ENCODE measurements around the gene PRAME. TPM values are rescaled to one million over a fixed set of nuclear protein-coding genes. Genes with fewer than 3 reads are reported as not detected.

PRAME gene
- total RNA-seq, 4 donors from 2014 or later = not detected

DNA sequence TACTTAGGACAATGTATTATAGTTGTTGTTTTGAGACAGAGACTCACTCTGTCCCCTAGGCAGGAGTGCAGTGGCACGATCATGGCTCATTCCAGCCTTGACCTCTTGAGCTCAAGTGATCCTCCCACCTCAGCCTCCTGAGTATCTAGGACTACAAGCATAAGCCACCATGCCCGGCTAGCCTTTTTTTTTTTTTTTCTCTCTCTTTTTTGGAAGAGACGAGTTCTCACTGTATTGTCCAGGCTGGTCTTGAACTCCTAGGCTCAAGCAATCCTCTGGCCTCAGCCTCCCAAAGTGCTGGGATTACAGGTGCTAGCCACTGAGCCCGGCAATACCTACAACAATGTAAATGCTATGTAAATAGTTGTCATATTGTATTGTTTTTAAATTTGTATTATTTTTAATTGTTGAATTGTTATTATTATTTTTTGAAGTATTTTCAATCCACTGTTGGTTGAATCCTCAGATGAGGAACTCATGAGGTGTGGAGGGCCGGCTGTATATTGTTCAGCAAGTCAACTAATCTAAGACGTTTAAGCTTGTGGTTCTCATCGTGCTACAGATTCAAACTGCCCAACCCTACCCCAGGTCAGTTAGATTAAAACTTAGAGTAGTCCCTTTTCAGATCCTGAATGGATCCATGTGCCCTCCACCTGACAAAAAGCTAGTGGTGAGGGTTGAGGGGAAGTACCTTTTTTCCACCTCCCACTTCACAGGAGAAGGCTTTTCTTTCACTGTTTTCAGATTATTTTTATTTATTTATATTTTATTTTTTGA lies 27.1 kb downstream of the PRAME start:
- 79 to 84% methylated on average over 5 to 7 of the region's 7 CpGs for WGBS, 2 donors (ENCODE audit: low coverage in 1 of 2)
- TF ChIP-seq POLR2A (IDR thresholded peaks at IDR 0.05) (no peak), CTCF (IDR thresholded peaks at IDR 0.05) (no peak), POLR2AphosphoS5 (IDR thresholded peaks at IDR 0.05) (no peak), EP300 (IDR thresholded peaks at IDR 0.05) (no peak)
- no peak overlapping the region for H3K4me3 ChIP-seq
- H3K36me3 ChIP-seq = no peaks in the 10 kb centered on the region
- H3K4me1 ChIP-seq = no peaks in the 10 kb centered on the region
- H3K27me3 ChIP-seq = peaks cover 23% of the 10 kb centered on the region
- no peaks in the 10 kb centered on the region for H3K9me3 ChIP-seq
- no peak for ATAC-seq
- H3K27ac ChIP-seq = no peak overlapping the region

GRCh38 chr22:22528780-22529179 lies 30.3 kb downstream of the PRAME start:
- Histone ChIP-seq H3K9me3 (no peaks in the 10 kb centered on the region), H3K27ac (no peak overlapping the region), H3K27me3 (peaks cover 12% of the 10 kb centered on the region), H3K4me3 (no peak overlapping the region), H3K36me3 (no peaks in the 10 kb centered on the region), H3K4me1 (no peaks in the 10 kb centered on the region)
- no CpG with 5 or more reads among the region's 2 CpGs for WGBS, 2 donors (ENCODE audit: low coverage in 1 of 2)
- TF ChIP-seq POLR2A (IDR thresholded peaks at IDR 0.05) = no peak
- TF ChIP-seq EP300 (IDR thresholded peaks at IDR 0.05) = no peak
- no peak for TF ChIP-seq CTCF (IDR thresholded peaks at IDR 0.05)
- TF ChIP-seq POLR2AphosphoS5 (IDR thresholded peaks at IDR 0.05) = no peak
- ATAC-seq = no peak

DNA sequence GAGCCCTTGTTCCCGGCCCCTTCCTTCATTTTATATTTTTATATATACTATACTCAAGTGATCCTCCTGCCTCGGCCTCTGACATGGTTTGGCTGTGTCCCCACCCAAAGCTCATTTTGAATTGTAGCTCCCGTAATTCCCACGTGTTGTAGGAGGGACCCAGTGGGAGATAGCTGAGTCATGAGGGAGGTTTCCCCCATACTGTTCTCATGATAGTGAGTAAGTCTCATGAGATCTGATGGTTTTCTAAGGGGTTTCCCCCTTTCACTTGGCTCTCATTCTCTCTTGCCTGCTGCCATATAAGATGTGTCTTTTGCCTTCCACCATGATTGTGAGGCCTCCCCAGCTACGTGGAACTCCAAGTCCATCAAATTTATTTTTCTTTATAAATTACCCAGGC lies 31.8 kb downstream of the PRAME start:
- Histone ChIP-seq H3K4me3 (no peak overlapping the region), H3K27me3 (peaks cover 19% of the 10 kb centered on the region), H3K36me3 (no peaks in the 10 kb centered on the region), H3K4me1 (no peaks in the 10 kb centered on the region), H3K9me3 (no peaks in the 10 kb centered on the region), H3K27ac (no peak overlapping the region)
- WGBS, 2 donors (ENCODE audit: low coverage in 1 of 2) = 67 to 78% methylated on average over 1 to 5 of the region's 5 CpGs
- no peak for TF ChIP-seq POLR2AphosphoS5 (IDR thresholded peaks at IDR 0.05)
- no peak for TF ChIP-seq POLR2A (IDR thresholded peaks at IDR 0.05)
- no peak for TF ChIP-seq EP300 (IDR thresholded peaks at IDR 0.05)
- no peak for TF ChIP-seq CTCF (IDR thresholded peaks at IDR 0.05)
- no peak for ATAC-seq

- H3K27ac ChIP-seq = no peak overlapping the region
- WGBS, 2 donors (ENCODE audit: low coverage in 1 of 2) = 57 to 79% methylated on average over 3 of the region's 4 CpGs
- H3K4me1 ChIP-seq = no peaks in the 10 kb centered on the region
- no peaks in the 10 kb centered on the region for H3K9me3 ChIP-seq
- no peak for ATAC-seq
- no peaks in the 10 kb centered on the region for H3K36me3 ChIP-seq
- H3K27me3 ChIP-seq = peaks cover 19% of the 10 kb centered on the region
- TF ChIP-seq POLR2A (IDR thresholded peaks at IDR 0.05) (no peak), EP300 (IDR thresholded peaks at IDR 0.05) (no peak), CTCF (IDR thresholded peaks at IDR 0.05) (no peak), POLR2AphosphoS5 (IDR thresholded peaks at IDR 0.05) (no peak)
- no peak overlapping the region for H3K4me3 ChIP-seq
Observed at GRCh38 chr22:22526125-22526912, 32.7 kb downstream of the PRAME start.

All from gastroesophageal sphincter (tissue), 4 donors.